ENCODE measurements around the gene ZDHHC8. TPM values are rescaled to one million over a fixed set of nuclear protein-coding genes. Genes with fewer than 3 reads are reported as not detected.

Gene ZDHHC8
- total RNA-seq, 1 donor from 2014 or later: 3.1 TPM

GRCh38 chr22:20137113-20137512 is 5.5 kb downstream of the ZDHHC8 start:
- peak overlapping the region; percentile 64 for H3K27ac ChIP-seq (ENCODE audit: low read depth, low read length)
- peak overlapping the region; percentile 42 to 76 (median 51) for H3K9ac ChIP-seq (ENCODE audit: low read depth in 1 of 3, low read length in 3 of 3)
- no peaks in the 10 kb centered on the region for H3K27me3 ChIP-seq (ENCODE audit: control insufficient read depth in 3 of 3, insufficient read depth in 3 of 3, low read length in 3 of 3)
- no peaks in the 10 kb centered on the region for H3K9me3 ChIP-seq (ENCODE audit: control insufficient read depth in 3 of 3, low read length in 3 of 3)
- peaks cover 54 to 64% (median 62%) of the 10 kb centered on the region in 3 donors for H3K4me1 ChIP-seq (ENCODE audit: control insufficient read depth in 3 of 3, insufficient read depth in 3 of 3, low read length in 3 of 3)
- peaks cover 7 to 15% (median 8%) of the 10 kb centered on the region in 3 donors for H3K36me3 ChIP-seq (ENCODE audit: control insufficient read depth in 3 of 3, insufficient read depth in 3 of 3, low read length in 3 of 3)
- peak overlapping the region in 1 of 3 donors; percentile 25 for H3K4me3 ChIP-seq (ENCODE audit: low read length in 3 of 3)

GRCh38 chr22:20137671-20138416 is 6.2 kb downstream of the ZDHHC8 start:
- Histone ChIP-seq H3K9me3 (ENCODE audit: control insufficient read depth in 3 of 3, low read length in 3 of 3) (no peaks in the 10 kb centered on the region), H3K27me3 (ENCODE audit: control insufficient read depth in 3 of 3, insufficient read depth in 3 of 3, low read length in 3 of 3) (no peaks in the 10 kb centered on the region), H3K4me3 (ENCODE audit: low read length in 3 of 3) (peak overlapping the region in 2 of 3 donors; percentile 25 to 64), H3K27ac (ENCODE audit: low read depth, low read length) (peak overlapping the region; percentile 64), H3K9ac (ENCODE audit: low read depth in 1 of 3, low read length in 3 of 3) (peak overlapping the region; percentile 19 to 76 (median 57)), H3K36me3 (ENCODE audit: control insufficient read depth in 3 of 3, insufficient read depth in 3 of 3, low read length in 3 of 3) (peaks cover 7 to 15% (median 11%) of the 10 kb centered on the region in 3 donors), H3K4me1 (ENCODE audit: control insufficient read depth in 3 of 3, insufficient read depth in 3 of 3, low read length in 3 of 3) (peaks cover 47 to 57% (median 57%) of the 10 kb centered on the region in 3 donors)

- H3K9ac ChIP-seq (ENCODE audit: low read depth in 1 of 3, low read length in 3 of 3): peak overlapping the region; percentile 19 to 76 (median 33)
- peaks cover 9 to 15% (median 11%) of the 10 kb centered on the region in 3 donors for H3K36me3 ChIP-seq (ENCODE audit: control insufficient read depth in 3 of 3, insufficient read depth in 3 of 3, low read length in 3 of 3)
- peaks cover 42 to 52% (median 51%) of the 10 kb centered on the region in 3 donors for H3K4me1 ChIP-seq (ENCODE audit: control insufficient read depth in 3 of 3, insufficient read depth in 3 of 3, low read length in 3 of 3)
- peak overlapping the region; percentile 64 for H3K27ac ChIP-seq (ENCODE audit: low read depth, low read length)
- H3K9me3 ChIP-seq (ENCODE audit: control insufficient read depth in 3 of 3, low read length in 3 of 3): no peaks in the 10 kb centered on the region
- no peak overlapping the region for H3K4me3 ChIP-seq (ENCODE audit: low read length in 3 of 3)
- H3K27me3 ChIP-seq (ENCODE audit: control insufficient read depth in 3 of 3, insufficient read depth in 3 of 3, low read length in 3 of 3): no peaks in the 10 kb centered on the region
Measured at GRCh38 chr22:20138417-20138738, 6.8 kb downstream of the ZDHHC8 start.

GRCh38 chr22:20138868-20139267 is 7.3 kb downstream of the ZDHHC8 start:
- Histone ChIP-seq H3K27me3 (ENCODE audit: control insufficient read depth in 3 of 3, insufficient read depth in 3 of 3, low read length in 3 of 3) (no peaks in the 10 kb centered on the region), H3K36me3 (ENCODE audit: control insufficient read depth in 3 of 3, insufficient read depth in 3 of 3, low read length in 3 of 3) (peaks cover 11 to 15% (median 13%) of the 10 kb centered on the region in 3 donors), H3K4me1 (ENCODE audit: control insufficient read depth in 3 of 3, insufficient read depth in 3 of 3, low read length in 3 of 3) (peaks cover 39 to 47% (median 47%) of the 10 kb centered on the region in 3 donors), H3K4me3 (ENCODE audit: low read length in 3 of 3) (no peak overlapping the region), H3K27ac (ENCODE audit: low read depth, low read length) (no peak overlapping the region), H3K9ac (ENCODE audit: low read depth in 1 of 3, low read length in 3 of 3) (no peak overlapping the region), H3K9me3 (ENCODE audit: control insufficient read depth in 3 of 3, low read length in 3 of 3) (no peaks in the 10 kb centered on the region)

GRCh38 chr22:20139391-20140106 is 7.9 kb downstream of the ZDHHC8 start:
- peaks cover 32 to 40% (median 40%) of the 10 kb centered on the region in 3 donors for H3K4me1 ChIP-seq (ENCODE audit: control insufficient read depth in 3 of 3, insufficient read depth in 3 of 3, low read length in 3 of 3)
- H3K36me3 ChIP-seq (ENCODE audit: control insufficient read depth in 3 of 3, insufficient read depth in 3 of 3, low read length in 3 of 3): peaks cover 11 to 17% (median 16%) of the 10 kb centered on the region in 3 donors
- no peaks in the 10 kb centered on the region for H3K27me3 ChIP-seq (ENCODE audit: control insufficient read depth in 3 of 3, insufficient read depth in 3 of 3, low read length in 3 of 3)
- H3K27ac ChIP-seq (ENCODE audit: low read depth, low read length): no peak overlapping the region
- H3K9ac ChIP-seq (ENCODE audit: low read depth in 1 of 3, low read length in 3 of 3): no peak overlapping the region
- H3K9me3 ChIP-seq (ENCODE audit: control insufficient read depth in 3 of 3, low read length in 3 of 3): no peaks in the 10 kb centered on the region
- H3K4me3 ChIP-seq (ENCODE audit: low read length in 3 of 3): no peak overlapping the region

- Histone ChIP-seq H3K36me3 (ENCODE audit: control insufficient read depth in 3 of 3, insufficient read depth in 3 of 3, low read length in 3 of 3) (peaks cover 11 to 17% (median 16%) of the 10 kb centered on the region in 3 donors), H3K27ac (ENCODE audit: low read depth, low read length) (no peak overlapping the region), H3K9me3 (ENCODE audit: control insufficient read depth in 3 of 3, low read length in 3 of 3) (no peaks in the 10 kb centered on the region), H3K27me3 (ENCODE audit: control insufficient read depth in 3 of 3, insufficient read depth in 3 of 3, low read length in 3 of 3) (no peaks in the 10 kb centered on the region), H3K4me1 (ENCODE audit: control insufficient read depth in 3 of 3, insufficient read depth in 3 of 3, low read length in 3 of 3) (peaks cover 30 to 35% (median 35%) of the 10 kb centered on the region in 3 donors), H3K9ac (ENCODE audit: low read depth in 1 of 3, low read length in 3 of 3) (no peak overlapping the region), H3K4me3 (ENCODE audit: low read length in 3 of 3) (no peak overlapping the region)
Measured at GRCh38 chr22:20140107-20140445, 8.5 kb downstream of the ZDHHC8 start.

- Histone ChIP-seq H3K9ac (ENCODE audit: low read depth in 1 of 3, low read length in 3 of 3) (no peak overlapping the region), H3K4me3 (ENCODE audit: low read length in 3 of 3) (no peak overlapping the region), H3K9me3 (ENCODE audit: control insufficient read depth in 3 of 3, low read length in 3 of 3) (no peaks in the 10 kb centered on the region), H3K4me1 (ENCODE audit: control insufficient read depth in 3 of 3, insufficient read depth in 3 of 3, low read length in 3 of 3) (peaks cover 26 to 30% (median 30%) of the 10 kb centered on the region in 3 donors), H3K27ac (ENCODE audit: low read depth, low read length) (no peak overlapping the region), H3K36me3 (ENCODE audit: control insufficient read depth in 3 of 3, insufficient read depth in 3 of 3, low read length in 3 of 3) (peaks cover 11 to 17% (median 16%) of the 10 kb centered on the region in 3 donors), H3K27me3 (ENCODE audit: control insufficient read depth in 3 of 3, insufficient read depth in 3 of 3, low read length in 3 of 3) (no peaks in the 10 kb centered on the region)
Measured at GRCh38 chr22:20140521-20140964, 8.9 kb downstream of the ZDHHC8 start.

- no peak overlapping the region for H3K27ac ChIP-seq (ENCODE audit: low read depth, low read length)
- peak overlapping the region in 1 of 3 donors; percentile 16 for H3K9ac ChIP-seq (ENCODE audit: low read depth in 1 of 3, low read length in 3 of 3)
- H3K9me3 ChIP-seq (ENCODE audit: control insufficient read depth in 3 of 3, low read length in 3 of 3): no peaks in the 10 kb centered on the region
- H3K27me3 ChIP-seq (ENCODE audit: control insufficient read depth in 3 of 3, insufficient read depth in 3 of 3, low read length in 3 of 3): no peaks in the 10 kb centered on the region
- peaks cover 17 to 21% (median 21%) of the 10 kb centered on the region in 3 donors for H3K4me1 ChIP-seq (ENCODE audit: control insufficient read depth in 3 of 3, insufficient read depth in 3 of 3, low read length in 3 of 3)
- H3K36me3 ChIP-seq (ENCODE audit: control insufficient read depth in 3 of 3, insufficient read depth in 3 of 3, low read length in 3 of 3): peaks cover 11 to 17% (median 16%) of the 10 kb centered on the region in 3 donors
- no peak overlapping the region for H3K4me3 ChIP-seq (ENCODE audit: low read length in 3 of 3)
Measured at GRCh38 chr22:20141186-20142077, 9.8 kb downstream of the ZDHHC8 start.

GRCh38 chr22:20142711-20143621 is 11.4 kb downstream of the ZDHHC8 start:
- Histone ChIP-seq H3K4me3 (ENCODE audit: low read length in 3 of 3) (no peak overlapping the region), H3K4me1 (ENCODE audit: control insufficient read depth in 3 of 3, insufficient read depth in 3 of 3, low read length in 3 of 3) (peaks cover 3 to 6% (median 6%) of the 10 kb centered on the region in 3 donors), H3K9me3 (ENCODE audit: control insufficient read depth in 3 of 3, low read length in 3 of 3) (no peaks in the 10 kb centered on the region), H3K9ac (ENCODE audit: low read depth in 1 of 3, low read length in 3 of 3) (no peak overlapping the region), H3K27ac (ENCODE audit: low read depth, low read length) (no peak overlapping the region), H3K36me3 (ENCODE audit: control insufficient read depth in 3 of 3, insufficient read depth in 3 of 3, low read length in 3 of 3) (peaks cover 11 to 16% (median 16%) of the 10 kb centered on the region in 3 donors), H3K27me3 (ENCODE audit: control insufficient read depth in 3 of 3, insufficient read depth in 3 of 3, low read length in 3 of 3) (no peaks in the 10 kb centered on the region)

Measured in skeletal muscle tissue (tissue), 4 donors.